Activated CD8-positive, alpha-beta memory T cell treated with anti-CD3 and anti-CD28 coated beads, Interleukin-2, amount 50 U/mL, for 24 hours (primary cell): ENCODE data around the gene MCEMP1.
A peak's percentile ranks its signal among the peaks of the same experiment; 100 is the strongest.

ENCODE experiments used
- DNase-seq: peaks from one replicate; pipeline ENCODE4 v3.0.0-alpha.2; 2020; ENCODE audit errors: extremely low read depth

Gene MCEMP1, protein sequence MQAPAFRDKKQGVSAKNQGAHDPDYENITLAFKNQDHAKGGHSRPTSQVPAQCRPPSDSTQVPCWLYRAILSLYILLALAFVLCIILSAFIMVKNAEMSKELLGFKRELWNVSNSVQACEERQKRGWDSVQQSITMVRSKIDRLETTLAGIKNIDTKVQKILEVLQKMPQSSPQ

DNA sequence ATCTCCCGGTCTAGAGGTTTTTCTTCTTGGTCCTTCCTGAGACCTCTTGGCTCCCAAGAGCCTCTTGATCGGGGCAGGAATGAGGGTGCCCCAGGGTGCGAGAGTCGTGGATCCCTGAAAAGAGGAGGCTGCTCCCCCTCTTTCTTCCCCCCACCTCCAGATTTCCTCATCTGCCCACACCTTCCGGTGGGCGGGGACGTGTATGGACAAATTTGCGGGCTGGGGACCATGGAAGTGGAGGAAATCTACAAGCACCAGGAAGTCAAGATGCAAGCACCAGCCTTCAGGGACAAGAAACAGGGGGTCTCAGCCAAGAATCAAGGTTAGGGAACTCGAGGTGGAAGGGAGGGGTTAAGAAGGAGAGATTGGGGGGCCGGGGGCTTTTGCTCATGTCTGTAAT, at the start of gene MCEMP1:
MCEMP1 (plus strand) TSS at position 237 of the 400 bp plus-strand sequence; CDS start at position 268, 31 bp downstream.
- no peak for DNase-seq

DNA sequence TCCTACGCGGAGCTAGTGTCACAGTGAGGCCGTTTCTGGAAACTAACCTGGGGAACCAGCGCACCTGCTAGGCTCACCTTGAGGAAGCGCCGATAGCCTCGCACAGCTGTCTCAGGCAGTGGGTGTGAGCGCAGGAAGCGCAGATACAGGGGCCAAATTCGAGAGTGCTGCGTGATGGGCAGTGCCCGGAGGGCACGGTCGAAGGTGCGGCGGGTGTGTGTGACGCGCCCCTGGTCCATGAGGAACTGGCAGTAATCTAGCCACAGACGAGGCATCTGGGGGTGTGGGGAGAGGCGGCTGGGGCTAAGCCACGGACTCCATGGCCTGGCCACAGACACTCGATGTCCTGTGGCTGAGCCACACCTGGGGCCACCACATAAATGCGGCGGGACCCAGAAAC, 49.7 kb upstream of the MCEMP1 start:
- DNase-seq, result no peak

DNA sequence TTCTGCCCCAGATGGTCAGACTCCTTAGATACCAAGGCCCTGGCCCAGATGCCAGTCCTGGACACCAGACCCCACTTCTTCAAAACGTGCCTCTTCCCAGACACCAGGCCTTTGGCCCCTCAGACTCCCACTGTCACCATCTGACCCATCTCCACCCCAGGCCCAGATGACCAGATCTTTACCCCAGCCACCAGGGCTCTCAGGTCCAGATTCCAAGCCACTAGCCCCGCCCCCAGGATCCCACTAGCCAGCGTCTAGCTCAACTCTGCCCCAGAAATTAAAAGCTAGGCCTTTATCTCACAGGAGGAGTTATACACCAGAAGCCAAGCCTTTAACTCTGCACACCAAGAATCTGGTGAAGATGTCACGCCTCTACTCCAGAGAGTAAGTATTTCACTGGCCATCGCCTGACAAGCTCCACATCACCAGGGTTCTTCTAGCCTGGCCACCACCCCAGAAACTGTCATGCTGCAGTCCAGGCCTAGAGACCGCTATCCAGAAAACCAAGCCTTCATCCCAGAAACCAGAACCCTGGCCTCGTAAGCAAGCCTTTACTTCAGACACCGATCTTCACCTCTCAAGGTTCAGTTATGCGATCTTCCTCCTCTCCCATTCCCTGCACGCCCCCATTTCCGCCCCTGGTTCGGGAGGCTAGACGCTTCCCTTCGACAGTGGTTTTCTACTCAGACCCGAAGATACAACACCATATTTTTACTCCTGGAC, 48.1 kb upstream of the MCEMP1 start:
- no peak for DNase-seq

DNA sequence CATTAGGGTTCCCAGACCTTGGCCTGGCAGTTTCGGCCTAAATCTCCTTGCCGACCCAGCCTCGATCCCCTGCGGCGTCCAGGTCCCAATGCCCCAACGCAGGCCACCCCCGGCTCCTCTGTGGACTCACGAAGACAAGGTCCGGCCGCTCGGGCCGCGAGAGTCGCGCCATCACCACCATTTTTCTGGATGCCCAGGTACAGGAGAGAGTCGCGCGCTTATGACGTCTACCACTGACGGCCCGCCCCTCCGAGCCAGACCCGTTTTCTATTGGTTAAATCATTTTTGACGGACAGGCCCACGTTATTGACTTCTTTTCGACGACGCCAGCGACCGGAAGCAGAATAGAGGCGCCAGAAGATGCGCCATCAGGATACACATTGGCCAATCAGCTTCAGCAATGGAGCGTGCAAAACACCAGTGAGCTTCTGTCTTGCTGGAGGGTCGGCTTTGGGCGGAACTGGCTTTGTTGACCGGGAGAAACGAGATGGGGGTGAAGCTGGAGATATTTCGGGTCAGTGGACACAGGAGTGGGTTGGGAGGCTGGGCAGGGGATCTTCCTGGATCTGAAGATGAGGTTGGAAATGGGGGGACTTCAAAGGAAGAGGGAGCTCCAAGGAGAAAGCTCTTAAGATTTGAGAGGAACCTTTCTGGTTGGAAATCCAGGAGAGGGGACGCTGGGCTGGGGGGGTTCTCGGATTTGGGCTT, 47.4 kb upstream of the MCEMP1 start, which contains the start of the genes PET100 and XAB2:
PET100 (plus strand) TSS at position 447 of the 708 bp plus-strand sequence; CDS start at position 488, 41 bp downstream.
XAB2 (minus strand) TSS at position 199 of the 708 bp plus-strand sequence; CDS start at position 181, 18 bp downstream.
- DNase-seq, result peak; percentile 89

DNA sequence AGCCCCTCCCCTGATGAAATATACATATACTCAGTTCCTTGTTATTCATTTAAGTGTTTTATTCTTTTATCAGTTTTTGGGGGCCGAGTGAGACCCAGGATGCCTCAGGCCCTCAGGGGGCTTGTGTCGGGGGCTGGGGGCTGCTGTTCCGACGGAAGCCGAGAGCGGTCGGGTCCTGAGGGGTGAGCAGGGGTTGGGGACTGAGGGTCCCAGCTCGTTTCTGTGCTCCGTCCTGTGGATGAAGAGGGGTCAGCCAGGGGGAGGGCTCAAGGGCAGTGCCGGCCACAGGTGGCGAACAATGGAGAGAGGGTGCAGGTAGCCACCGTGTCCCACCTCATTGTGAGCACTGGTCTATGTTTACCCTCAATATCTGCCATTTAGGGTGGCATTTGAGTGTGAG, 45.3 kb upstream of the MCEMP1 start:
- no peak for DNase-seq

DNA sequence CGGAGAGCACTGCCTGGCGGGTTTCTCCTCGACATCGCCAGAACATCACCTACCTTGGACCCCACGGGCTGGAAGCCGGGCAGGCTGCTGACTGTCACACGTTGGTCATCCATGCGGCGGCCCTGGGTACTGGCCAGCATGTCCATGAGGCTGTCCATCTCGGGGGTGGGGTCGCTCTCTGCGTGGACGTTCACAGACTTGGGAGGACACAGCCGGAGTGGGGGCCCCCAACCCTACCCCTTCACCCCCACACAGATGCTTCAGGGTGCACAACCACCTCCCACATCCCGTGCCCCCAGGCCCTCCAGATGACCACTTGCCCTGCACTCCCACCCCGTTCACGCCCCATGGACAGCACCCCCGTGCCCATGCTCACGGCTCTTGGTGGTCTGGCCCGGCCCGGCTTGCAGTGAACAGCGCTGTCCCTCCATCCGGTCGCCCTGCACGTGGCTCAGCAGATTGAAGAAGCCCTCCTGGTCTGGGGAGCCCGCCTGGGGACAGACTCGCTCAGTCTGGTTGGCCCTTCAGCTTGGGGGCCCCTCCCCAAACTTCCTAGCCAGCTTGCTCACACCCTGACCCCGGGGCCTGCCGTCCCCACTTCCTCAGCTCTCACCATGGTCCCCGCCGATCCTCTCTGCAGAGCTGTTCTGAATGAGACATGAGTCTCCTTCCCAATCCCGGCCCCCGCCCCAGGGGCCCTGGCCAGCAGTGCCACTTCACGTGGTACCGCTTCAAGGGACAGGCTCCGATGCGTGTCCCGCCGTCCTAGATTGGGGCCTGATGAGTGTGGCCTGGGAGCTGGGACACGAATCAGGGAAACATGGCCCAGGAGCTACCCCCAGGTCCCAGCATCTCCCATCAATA, 44.3 kb upstream of the MCEMP1 start:
- DNase-seq, result no peak

DNA sequence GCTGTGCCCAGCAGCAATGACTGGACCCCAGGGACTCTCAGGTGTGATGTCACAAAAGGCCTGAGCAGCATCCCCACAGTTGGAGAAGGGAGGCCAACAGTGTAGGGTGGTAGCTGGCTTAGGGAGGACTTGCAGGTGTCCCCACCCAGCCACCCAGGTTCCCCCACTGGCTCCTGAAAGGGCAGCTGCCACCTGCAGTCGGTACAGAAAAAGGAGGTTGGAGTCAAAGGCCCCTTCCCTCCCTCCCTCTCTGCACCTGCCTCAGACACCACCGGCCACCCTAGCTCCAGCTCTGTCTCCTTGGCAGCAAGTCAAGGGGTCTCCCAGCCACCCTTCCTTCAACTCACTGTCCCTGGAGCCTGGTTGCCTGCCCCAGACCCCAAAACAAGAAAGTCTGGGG, 43.2 kb upstream of the MCEMP1 start, which contains the start of gene PCP2:
PCP2 (minus strand) TSS at position 22 of the 400 bp plus-strand sequence. CDS start 262 bp downstream, outside the sequence.
- DNase-seq, result no peak

DNA sequence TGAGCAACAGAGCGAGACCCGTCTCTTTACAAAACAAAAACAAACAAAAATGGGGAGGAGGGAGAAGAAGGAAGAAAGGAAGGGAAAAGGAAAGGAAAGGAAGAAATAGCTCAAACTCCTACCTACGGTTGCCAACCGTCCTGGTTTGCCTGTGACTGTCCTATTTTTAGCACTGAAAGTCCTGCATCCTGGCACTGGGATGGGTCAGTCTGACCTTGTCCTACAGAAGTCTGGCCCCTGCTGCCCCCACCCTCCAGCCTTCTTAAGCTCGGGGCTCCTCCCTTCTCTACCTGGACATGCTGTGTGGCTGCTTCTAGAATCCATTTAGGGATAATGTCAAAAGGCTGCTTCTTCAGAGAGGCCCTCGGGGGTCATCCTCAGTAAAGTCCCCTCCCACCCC, 41.2 kb upstream of the MCEMP1 start:
- DNase-seq, result no peak

DNA sequence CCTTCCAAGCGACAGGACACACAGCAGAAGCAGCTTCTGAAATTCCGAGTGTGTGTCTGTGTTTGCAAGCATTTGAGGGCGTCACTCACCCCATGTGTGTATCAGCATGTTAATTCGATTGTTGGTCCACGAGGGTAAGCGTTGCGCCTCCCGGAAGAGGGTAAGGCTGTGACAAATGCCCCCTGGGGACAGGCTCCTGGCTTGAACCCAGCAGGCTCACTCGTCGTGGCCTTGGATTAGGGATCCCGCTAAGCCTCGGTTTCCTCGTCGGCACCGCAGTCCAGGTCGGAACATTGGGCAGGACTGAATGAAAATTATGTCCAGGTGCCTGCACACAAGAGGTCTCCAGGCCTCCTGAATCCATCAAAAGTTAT, 40.6 kb upstream of the MCEMP1 start:
- DNase-seq, result no peak

DNA sequence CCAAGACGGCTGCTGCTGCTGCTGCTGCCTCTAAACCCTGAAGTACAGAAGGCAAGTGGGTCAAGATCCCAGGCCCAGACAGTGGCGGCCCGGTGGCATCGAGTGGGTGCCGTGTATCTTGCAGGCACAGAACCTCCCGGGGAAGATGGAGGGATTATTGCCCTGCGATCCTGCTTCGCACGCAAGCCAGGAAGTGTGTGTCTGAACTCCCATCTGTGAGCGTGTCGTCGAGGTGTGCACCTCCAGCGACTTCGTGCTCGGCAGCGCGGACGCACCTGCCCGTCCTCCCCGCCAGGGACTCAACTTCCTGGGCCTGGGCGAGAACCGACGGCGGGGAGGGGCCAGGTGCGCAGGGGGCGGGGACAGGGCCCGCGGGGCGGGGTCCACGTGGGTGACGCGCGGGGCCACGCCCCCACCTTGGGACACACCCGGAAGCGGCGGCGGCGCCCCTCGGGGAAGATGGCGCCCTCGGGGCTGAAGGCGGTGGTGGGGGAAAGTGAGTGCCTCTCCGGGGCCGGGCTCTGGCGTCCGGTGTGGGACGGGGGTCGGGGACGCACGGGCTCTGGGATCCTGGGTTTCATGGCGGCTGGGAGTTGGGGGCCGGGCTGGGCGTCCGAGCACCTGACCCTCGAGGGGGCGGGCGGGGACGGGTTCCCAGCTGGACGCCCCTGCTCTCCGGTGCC, 40.1 kb upstream of the MCEMP1 start, which contains the start of gene STXBP2:
STXBP2 (plus strand) TSS at position 420 of the 683 bp plus-strand sequence; CDS start at position 460, 40 bp downstream.
- peak; percentile 74 for DNase-seq

DNA sequence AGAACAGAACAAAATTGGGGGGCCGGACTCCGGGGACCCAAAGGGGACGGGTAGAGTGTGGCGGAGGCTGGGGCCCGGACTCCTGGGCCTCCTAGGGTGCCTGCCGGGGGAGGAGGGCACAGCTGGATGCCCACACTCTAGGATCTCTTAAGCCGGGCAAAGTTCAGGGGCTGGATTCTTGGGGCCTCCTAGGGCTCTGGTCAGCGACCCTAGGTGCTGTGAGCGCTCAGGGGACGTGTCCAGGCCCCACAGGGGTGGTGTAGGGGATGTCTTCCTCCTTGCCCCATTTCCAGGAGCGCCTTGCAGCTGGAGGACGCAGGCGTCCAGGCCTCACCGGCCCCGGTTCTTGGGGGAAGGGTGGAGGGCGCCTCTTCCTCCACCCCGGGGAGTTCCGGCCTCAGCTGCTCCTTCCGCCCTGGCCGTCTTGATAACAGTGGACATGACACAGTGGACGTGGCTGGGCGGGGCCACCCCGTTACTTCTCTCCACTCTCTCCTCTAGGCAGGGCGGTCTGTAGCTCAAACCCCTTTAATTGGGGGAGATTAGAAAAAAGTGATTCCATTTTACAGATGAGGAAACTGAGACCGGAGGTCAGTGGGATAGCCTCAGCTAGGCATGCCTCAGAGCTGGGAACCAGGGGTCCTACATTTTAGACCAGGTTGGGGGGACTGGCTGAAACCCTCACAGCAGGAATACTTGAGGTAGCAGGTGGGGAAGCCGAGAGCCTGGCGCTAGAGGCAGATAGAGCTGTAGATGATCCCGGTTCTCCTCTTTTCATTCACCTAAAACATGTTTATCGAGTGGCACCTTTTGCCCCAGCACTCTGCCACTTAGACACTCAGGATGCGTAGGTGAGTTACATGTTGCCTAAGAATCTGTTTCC, 39.3 kb upstream of the MCEMP1 start:
- DNase-seq, result no peak

DNA sequence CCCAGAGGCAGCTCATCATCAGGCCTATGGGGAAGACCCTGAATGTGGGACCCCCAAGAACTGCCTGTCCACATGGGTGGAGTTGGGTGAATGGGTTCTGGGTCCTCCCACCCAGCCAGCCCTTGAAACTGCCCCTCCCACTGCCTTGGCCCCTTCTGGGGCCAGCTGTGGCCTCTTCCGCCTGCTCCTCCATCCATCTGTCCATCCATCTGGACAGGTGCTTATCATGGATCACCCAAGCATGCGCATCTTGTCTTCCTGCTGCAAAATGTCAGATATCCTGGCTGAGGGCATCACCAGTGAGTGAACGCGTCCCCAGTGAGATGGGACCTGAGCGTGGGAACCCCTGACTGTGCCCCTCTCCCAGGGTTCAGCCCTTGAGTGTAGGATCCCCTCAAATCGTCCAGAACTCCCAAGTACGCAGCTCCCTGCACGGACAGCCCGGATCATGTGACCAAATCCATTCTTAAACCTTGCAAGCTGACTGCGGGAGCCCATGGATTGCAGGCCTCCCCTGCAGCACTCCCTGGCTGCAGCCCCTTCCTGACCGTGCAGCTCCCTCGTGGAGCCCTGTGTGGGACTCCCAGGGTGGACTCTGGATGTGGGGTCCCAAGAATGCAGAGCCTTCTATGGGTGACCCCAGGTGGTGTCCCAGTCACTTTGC, 38.0 kb upstream of the MCEMP1 start:
- no peak for DNase-seq

DNA sequence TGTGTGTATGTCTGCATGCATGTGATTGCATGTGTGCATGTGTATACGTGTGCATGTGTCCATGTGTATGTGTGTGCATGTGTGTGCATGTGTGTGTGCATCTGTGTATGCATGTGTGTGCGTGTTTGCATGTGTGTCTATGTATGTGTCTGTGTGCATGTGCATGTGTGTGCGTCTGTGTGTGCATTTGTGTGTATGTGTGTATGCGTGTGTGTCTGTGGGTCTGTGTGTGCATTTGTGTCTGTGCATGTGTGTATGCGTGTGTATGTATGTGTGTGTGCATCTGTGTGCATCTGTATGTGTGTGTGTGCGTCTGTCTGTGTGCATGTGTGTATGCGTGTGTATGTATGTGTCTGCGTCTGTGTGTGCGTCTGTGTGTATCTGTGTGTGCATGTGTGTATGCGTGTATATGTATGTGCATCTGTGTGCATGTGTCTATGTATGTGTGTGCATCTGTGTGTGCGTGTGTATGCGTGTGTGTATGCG, 37.0 kb upstream of the MCEMP1 start:
- DNase-seq, result no peak

DNA sequence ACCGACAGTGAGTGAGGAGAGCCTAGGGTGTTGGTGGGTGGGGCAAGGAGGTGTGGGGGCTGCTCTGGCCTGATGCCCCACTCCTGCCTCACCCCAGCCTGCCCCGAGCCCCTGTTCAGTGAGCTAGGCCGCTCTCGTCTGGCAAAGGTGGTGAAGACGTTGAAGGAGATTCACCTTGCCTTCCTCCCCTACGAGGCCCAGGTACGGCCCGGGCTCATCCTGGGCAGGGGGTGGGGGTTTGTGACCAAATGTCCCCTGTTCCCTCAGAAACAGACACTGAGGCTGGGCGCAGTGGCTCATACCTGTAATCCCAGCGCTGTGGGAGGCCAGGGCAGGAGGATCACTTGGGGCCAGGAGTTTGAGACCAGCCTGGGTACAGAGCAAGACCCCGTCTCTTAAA, 36.1 kb upstream of the MCEMP1 start:
- DNase-seq, result no peak

DNA sequence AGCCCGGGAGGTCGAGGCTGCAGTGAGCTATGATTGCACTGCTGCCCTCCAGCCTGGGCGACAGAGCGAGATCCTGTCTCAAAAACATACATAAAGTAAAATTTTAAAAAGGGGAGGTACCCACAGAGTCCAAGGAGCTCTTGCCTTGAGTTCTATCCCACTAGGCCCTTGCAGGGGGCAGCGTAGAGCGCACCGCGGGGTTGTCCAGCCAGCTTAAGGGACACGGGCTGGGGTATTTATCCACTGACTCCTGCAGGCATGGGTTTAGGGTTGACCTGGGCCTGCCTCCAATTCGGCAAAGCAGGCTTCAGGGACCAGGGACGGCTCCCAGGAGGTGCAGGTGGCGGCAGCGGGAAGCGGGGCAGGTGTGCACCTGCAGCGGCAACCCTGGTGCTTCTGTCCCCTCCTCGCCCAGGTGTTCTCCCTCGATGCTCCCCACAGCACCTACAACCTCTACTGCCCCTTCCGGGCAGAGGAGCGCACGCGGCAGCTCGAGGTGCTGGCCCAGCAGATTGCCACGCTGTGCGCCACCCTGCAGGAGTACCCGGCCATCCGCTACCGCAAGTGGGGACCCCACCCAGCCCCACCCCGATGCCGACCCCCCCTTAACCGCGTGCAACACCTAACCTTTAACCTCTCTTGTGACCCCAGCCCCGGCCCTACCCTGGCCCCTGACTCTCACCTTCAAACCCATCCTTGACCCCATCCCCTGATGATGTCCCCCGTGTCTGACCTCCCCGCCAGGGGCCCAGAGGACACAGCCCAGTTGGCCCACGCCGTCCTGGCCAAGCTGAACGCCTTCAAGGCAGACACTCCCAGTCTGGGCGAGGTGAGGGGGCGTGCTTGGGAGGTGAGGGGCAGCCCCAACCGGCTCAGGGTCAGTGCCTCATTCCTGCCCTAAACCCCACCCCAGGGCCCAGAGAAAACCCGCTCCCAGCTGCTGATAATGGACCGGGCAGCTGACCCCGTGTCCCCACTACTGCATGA, 35.3 kb upstream of the MCEMP1 start:
- no peak for DNase-seq

DNA sequence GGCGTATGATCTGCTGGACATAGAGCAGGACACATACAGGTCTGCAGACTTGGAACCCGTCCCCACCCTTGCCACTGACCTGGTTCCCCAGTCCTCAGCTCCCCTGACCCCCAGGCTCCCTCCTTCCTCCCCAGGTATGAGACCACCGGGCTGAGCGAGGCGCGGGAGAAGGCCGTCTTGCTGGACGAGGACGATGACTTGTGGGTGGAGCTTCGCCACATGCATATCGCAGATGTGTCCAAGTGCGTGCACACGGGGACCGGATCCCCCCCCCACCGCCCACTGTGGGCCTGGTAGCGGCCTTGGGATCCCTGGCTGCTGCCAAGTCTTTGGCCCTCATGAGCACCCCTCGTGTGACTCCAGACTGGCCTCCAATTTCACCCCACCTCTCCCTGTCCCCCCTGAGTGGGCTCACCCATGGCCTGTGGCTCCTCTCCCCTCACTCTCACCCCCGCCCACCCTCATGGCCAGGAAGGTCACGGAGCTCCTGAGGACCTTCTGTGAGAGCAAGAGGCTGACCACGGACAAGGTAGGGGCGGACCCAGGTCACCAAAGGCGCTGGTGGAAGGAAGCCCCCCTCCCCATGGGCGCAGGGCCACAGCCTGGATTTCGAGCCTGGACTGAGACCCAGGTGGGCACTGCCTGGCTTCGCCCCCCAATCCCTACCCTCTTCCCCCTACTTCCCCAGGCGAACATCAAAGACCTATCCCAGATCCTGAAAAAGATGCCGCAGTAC, 34.4 kb upstream of the MCEMP1 start:
- no peak for DNase-seq

DNA sequence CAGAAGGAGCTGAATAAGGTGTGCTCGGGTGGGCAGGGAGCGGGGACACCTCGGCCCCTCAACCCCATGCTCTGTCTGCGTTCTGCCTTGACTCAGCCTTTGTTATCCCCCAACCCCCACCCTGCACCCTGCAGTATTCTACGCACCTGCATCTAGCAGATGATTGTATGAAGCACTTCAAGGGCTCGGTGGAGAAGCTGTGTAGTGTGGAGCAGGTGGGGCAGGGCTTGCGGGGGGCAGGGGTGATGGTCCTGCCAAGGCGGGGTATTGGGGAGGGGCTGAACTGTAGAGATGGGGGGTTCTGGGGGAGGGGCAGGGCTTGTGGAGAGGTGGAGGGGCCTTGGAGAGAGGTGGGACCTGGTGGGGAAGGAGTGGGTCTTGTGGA, 33.9 kb upstream of the MCEMP1 start:
- DNase-seq, result no peak
